VCaP (cell line): ENCODE data around the gene ACOT6.
"Not testable (repeated sequence)": the region's sequence is repeated elsewhere in the genome, so short reads cannot be mapped to it uniquely, and the experiment has no call there.

Experiments
- H3K27ac ChIP-seq: fragments of 450-650 bp; 2 replicates; pipeline ENCODE4 v1.5.1; 2017
- TF ChIP-seq, protein P1 (sequence below): fragments of 450-650 bp; conservative IDR thresholded peaks from 2 replicates; pipeline ENCODE4 v1.5.1; 2017; ENCODE audit warnings: mild to moderate bottlenecking, moderate library complexity

The ACOT6 gene

DNA sequence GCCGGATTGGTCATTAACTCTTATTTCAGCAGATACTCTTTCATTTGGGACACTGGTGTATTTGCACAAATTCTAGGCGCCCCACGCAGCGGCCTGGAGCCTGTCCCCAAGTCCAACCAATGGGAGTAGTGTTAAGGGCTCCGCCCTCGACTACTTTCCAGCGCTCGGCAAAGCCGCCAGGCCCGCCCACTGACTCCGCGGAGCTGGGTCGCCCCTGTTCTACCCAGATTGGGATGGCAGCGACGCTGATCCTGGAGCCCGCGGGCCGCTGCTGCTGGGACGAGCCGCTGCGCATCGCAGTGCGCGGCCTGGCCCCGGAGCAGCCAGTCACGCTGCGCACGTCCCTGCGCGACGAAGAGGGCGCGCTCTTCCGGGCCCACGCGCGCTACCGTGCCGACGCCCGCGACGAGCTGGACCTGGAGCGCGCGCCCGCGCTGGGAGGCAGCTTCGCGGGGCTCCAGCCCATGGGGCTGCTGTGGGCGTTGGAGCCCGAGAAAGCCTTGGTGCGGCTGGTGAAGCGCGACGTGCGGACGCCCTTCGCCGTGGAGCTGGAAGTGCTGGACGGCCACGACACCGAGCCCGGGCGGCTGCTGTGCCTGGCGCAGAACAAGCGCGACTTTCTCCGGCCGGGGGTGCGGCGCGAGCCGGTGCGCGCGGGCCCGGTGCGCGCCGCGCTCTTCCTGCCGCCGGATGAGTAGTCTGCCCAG is at the start of gene ACOT6:
ACOT6 (plus strand) TSS at position 179 of the 707 bp plus-strand sequence; CDS start at position 234, 55 bp downstream.
- peak within 1 kb of the TSS; percentile 80 for H3K27ac ChIP-seq
- TF ChIP-seq, protein P1, sequence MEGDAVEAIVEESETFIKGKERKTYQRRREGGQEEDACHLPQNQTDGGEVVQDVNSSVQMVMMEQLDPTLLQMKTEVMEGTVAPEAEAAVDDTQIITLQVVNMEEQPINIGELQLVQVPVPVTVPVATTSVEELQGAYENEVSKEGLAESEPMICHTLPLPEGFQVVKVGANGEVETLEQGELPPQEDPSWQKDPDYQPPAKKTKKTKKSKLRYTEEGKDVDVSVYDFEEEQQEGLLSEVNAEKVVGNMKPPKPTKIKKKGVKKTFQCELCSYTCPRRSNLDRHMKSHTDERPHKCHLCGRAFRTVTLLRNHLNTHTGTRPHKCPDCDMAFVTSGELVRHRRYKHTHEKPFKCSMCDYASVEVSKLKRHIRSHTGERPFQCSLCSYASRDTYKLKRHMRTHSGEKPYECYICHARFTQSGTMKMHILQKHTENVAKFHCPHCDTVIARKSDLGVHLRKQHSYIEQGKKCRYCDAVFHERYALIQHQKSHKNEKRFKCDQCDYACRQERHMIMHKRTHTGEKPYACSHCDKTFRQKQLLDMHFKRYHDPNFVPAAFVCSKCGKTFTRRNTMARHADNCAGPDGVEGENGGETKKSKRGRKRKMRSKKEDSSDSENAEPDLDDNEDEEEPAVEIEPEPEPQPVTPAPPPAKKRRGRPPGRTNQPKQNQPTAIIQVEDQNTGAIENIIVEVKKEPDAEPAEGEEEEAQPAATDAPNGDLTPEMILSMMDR, result no peak

GRCh38 chr14:73562696-73563095 is 49.6 kb upstream of the ACOT6 start:
- H3K27ac ChIP-seq, result not testable (repeated sequence)

GRCh38 chr14:73566431-73566830 is 45.9 kb upstream of the ACOT6 start:
- H3K27ac ChIP-seq, result not testable (repeated sequence)

DNA sequence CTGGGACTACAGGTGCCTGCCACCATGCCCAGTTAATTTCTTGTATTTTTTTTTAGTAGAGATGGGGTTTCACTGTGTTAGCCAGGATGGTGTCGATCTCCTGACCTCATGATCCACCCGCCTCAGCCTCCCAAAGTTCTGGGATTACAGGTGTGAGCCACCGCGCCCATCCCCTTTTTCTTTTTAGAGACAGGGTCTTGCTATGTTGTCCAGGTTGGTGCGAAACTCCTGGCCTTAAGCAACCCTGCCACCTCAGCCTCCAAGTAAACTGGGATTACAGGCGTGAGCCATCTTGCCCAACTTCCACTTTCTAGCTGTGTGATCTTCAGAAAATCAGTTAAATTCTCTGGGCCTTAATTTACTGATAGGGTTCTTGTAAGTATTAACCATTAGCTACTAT is 45.4 kb upstream of the ACOT6 start:
- H3K27ac ChIP-seq, result peak overlapping the region; percentile 82

- TF ChIP-seq, protein P1, result no peak
- peak overlapping the region; percentile 82 for H3K27ac ChIP-seq
Measured at GRCh38 chr14:73567358-73567757, 45.0 kb upstream of the ACOT6 start.

GRCh38 chr14:73567951-73568885 is 44.1 kb upstream of the ACOT6 start:
- TF ChIP-seq, protein P1, result no peak
- peak overlapping the region; percentile 82 for H3K27ac ChIP-seq

DNA sequence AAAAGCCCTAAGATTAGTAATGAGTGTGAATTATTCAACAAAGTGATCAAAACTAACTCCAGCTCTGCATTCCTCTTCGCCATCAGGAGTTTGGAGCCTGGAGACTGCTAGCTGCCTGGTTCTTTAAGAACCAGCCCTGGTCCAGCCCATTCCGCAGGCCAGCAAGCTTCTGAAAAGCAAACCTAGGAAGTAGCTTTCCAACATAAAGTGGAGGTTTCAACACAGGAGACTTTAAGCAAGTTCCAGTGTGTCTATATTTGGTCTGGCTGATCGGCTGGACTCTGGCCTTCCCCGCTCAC is 43.5 kb upstream of the ACOT6 start:
- H3K27ac ChIP-seq, result peak overlapping the region; percentile 82

DNA sequence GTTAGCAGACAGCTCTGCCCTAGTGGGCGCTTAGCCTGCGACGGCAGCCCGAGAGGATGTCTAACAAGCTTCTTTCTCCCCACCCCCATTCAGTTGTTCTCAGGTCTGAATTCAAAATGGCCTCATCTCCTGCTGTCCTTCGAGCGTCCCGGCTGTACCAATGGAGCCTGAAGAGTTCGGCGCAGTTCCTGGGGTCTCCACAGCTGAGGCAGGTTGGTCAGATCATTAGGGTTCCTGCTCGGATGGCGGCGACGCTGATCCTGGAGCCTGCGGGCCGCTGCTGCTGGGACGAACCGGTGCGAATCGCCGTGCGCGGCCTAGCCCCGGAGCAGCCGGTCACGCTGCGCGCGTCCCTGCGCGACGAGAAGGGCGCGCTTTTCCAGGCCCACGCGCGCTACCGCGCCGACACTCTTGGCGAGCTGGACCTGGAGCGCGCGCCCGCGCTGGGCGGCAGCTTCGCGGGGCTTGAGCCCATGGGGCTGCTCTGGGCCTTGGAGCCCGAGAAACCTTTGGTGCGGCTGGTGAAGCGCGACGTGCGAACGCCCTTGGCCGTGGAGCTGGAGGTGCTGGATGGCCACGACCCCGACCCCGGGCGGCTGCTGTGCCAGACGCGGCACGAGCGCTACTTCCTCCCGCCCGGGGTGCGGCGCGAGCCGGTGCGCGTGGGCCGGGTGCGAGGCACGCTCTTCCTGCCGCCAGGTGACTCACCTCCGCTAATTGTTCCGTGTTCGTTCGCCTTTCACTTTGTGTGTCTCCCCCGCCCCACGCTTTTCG is 42.9 kb upstream of the ACOT6 start, which contains the start of gene ACOT2:
ACOT2 (plus strand) TSS at position 29 of the 774 bp plus-strand sequence; CDS start at position 57, 28 bp downstream.
- H3K27ac ChIP-seq, result peak within 1 kb of the TSS; percentile 82

DNA sequence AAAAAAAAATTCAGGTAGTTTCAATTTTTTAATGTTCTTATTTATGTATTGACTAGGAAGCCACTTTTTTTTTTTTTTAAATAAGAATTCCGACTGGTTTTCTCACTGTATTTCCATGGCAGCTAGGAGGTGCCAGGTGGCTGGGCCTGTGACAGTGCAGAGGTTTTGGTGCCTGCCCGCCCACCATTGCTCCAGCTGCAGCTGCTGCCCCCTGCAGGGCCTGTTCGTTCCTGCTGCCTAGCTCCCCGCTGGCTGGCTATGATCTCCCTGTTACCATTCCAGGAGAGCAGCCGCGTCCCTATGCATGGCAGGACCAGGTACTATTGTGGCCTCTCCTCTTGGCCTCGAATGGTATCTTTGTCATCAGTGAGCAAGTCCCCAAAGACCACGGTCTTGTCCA is 41.4 kb upstream of the ACOT6 start:
- H3K27ac ChIP-seq, result not testable (repeated sequence)
- TF ChIP-seq, protein P1, result peak; percentile 77

DNA sequence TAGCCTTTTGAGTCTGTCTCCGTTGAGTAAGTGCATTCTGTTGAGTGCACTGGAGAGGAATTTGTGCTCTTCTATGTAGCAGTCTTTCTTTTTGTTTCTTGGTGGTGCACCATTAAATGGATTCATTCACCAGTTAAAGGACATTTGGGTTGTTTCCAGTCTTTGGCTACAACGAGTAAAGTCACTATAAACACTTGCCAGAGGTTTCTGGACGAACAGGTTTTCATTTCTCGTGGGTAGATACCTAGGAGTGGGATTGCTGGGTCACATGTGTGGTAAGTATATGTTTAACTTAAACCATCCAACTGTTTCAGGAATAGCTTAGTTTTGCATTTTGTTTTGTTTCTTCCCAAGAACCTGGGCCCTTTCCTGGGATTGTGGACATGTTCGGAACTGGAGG is 39.3 kb upstream of the ACOT6 start:
- H3K27ac ChIP-seq, result not testable (repeated sequence)

DNA sequence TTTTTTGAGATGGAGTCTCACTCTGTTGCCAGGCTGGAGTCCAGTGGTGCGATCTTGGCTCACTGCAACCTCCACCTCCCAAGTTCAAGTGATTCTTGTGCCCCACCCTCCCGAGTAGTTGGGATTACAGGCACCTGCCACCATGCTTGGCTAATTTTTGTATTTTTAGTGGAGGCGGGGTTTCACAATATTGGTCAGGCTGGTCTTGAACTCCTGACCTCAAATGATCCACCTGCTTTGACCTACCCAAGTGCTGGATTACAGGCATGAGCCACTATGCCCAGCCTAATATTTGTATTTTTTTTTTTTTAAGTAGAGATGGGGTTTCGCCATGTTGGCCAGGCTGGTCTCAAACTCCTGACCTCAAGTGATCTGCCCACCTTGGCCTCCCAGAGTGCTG is 38.6 kb upstream of the ACOT6 start:
- not testable (repeated sequence) for H3K27ac ChIP-seq

GRCh38 chr14:73574251-73574650 is 38.1 kb upstream of the ACOT6 start:
- H3K27ac ChIP-seq, result not testable (repeated sequence)
